Measurements from ENCODE around the gene PEDS1. TPM values are rescaled to one million over a fixed set of nuclear protein-coding genes. Genes with fewer than 3 reads are reported as not detected.

PEDS1 gene
- polyA plus RNA-seq, 1 donor, result 18.7 TPM

DNA sequence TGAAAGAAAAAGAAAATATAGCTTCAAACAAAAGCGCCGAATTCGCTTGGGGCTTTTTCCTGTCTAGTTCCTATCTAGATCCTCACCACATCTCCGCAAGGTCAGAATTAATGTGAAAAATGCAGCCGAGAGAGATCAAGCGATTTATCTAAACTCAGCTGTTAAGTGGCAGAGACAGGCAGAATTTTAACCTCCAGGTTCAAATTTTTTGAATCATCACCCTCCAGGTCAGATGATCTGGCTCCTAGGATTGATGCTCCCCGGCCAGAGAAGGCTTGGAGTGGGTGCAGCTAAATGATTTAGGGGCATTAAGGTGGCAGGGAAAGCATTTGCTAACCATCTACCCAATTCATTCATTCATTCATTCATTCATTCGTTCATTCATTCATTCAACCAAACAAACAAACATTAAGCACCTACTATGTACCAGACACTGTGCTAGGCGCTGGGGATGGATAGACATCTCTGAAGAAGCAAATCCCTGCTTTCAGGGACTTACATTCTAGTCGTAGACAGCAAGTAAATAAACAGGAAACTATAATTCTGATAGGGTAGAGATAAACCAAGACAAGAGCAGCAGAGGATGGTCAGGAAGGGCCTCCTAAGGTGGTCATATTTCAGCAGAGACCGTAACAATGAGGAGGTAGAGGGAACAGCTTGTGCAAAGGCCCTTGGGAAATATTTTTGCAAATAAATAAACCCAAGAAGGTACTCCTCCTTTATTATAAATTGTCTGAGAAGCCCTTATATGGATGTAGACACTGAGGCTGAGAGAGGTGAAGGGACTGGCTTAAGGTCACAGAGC lies 39.9 kb downstream of the PEDS1 start:
- Histone ChIP-seq H3K36me3 (ENCODE audit: control insufficient read depth, insufficient read depth, low read length) (no peaks in the 10 kb centered on the region), H3K9me3 (ENCODE audit: control insufficient read depth, low read depth, low read length) (no peaks in the 10 kb centered on the region), H3K27ac (ENCODE audit: low read length) (peak overlapping the region; percentile 94), H3K27me3 (ENCODE audit: control insufficient read depth, insufficient read depth, low read length) (no peaks in the 10 kb centered on the region), H3K4me3 (ENCODE audit: low read length) (peak overlapping the region; percentile 73), H3K4me1 (ENCODE audit: control insufficient read depth, insufficient read depth, low read length) (peaks cover 44% of the 10 kb centered on the region)
- DNase-seq, result no peak
- WGBS (ENCODE audit: insufficient coverage, low lambda C conversion rate), result 0% methylated on average over 1 of the region's 11 CpGs

GRCh38 chr20:50112512-50113419 lies 40.8 kb downstream of the PEDS1 start, which contains the start of gene UBE2V1:
UBE2V1 (minus strand) TSS chr20:50113150; CDS start chr20:50113128, 22 bp downstream.
- WGBS (ENCODE audit: insufficient coverage, low lambda C conversion rate), result no CpG with 5 or more reads among the region's 70 CpGs
- Histone ChIP-seq H3K4me3 (ENCODE audit: low read length) (peak within 1 kb of the TSS; percentile 73), H3K4me1 (ENCODE audit: control insufficient read depth, insufficient read depth, low read length) (peaks cover 51% of the 10 kb centered on the region), H3K36me3 (ENCODE audit: control insufficient read depth, insufficient read depth, low read length) (peaks cover 3% of the 10 kb centered on the region), H3K9me3 (ENCODE audit: control insufficient read depth, low read depth, low read length) (no peaks in the 10 kb centered on the region), H3K27me3 (ENCODE audit: control insufficient read depth, insufficient read depth, low read length) (no peaks in the 10 kb centered on the region), H3K27ac (ENCODE audit: low read length) (peak within 1 kb of the TSS; percentile 94)
- DNase-seq, result peak; percentile 93 to 94

DNA sequence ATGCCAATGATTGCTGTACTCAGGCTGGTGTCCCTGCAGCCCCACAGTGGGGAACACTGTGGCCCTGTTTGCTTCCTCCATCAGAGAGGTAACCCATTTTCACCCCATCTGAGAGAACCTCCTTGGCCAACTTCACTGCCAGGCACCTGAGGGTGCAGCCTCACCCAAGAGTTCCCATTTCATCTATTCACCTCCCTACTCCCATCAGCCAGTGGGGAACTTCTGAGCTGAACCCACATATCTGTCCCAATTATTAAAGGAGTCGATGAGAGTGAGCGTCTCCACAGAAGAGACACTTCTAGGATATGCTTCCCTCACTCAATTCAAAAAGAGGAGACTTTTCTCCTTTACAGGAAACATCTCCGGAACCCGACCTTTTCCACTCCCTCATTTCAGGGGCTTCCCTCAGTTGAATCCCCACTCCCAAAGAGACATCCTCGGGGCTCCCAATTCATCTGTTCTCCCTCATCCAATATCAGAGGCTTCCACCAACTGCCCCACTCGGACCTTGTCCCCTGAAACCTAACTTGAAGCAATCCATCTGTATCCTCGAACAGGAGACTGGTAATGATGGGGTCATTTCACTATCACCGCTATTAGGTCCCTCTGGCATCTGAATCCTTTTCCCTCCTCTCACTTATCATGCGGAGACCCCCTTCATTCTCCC lies 41.6 kb downstream of the PEDS1 start:
- DNase-seq, result no peak
- H3K36me3 ChIP-seq (ENCODE audit: control insufficient read depth, insufficient read depth, low read length), result peaks cover 3% of the 10 kb centered on the region
- H3K9me3 ChIP-seq (ENCODE audit: control insufficient read depth, low read depth, low read length), result no peaks in the 10 kb centered on the region
- peaks cover 51% of the 10 kb centered on the region for H3K4me1 ChIP-seq (ENCODE audit: control insufficient read depth, insufficient read depth, low read length)
- H3K27me3 ChIP-seq (ENCODE audit: control insufficient read depth, insufficient read depth, low read length), result no peaks in the 10 kb centered on the region
- H3K4me3 ChIP-seq (ENCODE audit: low read length), result peak overlapping the region; percentile 73
- WGBS (ENCODE audit: insufficient coverage, low lambda C conversion rate), result 50% methylated on average over 1 of the region's 9 CpGs
- H3K27ac ChIP-seq (ENCODE audit: low read length), result peak overlapping the region; percentile 94

GRCh38 chr20:50111120-50111828 lies 42.2 kb downstream of the PEDS1 start:
- H3K27me3 ChIP-seq (ENCODE audit: control insufficient read depth, insufficient read depth, low read length), result no peaks in the 10 kb centered on the region
- H3K9me3 ChIP-seq (ENCODE audit: control insufficient read depth, low read depth, low read length), result no peaks in the 10 kb centered on the region
- peak overlapping the region; percentile 94 for H3K27ac ChIP-seq (ENCODE audit: low read length)
- H3K4me3 ChIP-seq (ENCODE audit: low read length), result peak overlapping the region; percentile 73
- WGBS (ENCODE audit: insufficient coverage, low lambda C conversion rate), result no CpG with 5 or more reads among the region's 10 CpGs
- no peak for DNase-seq
- H3K36me3 ChIP-seq (ENCODE audit: control insufficient read depth, insufficient read depth, low read length), result peaks cover 3% of the 10 kb centered on the region
- H3K4me1 ChIP-seq (ENCODE audit: control insufficient read depth, insufficient read depth, low read length), result peaks cover 49% of the 10 kb centered on the region

DNA sequence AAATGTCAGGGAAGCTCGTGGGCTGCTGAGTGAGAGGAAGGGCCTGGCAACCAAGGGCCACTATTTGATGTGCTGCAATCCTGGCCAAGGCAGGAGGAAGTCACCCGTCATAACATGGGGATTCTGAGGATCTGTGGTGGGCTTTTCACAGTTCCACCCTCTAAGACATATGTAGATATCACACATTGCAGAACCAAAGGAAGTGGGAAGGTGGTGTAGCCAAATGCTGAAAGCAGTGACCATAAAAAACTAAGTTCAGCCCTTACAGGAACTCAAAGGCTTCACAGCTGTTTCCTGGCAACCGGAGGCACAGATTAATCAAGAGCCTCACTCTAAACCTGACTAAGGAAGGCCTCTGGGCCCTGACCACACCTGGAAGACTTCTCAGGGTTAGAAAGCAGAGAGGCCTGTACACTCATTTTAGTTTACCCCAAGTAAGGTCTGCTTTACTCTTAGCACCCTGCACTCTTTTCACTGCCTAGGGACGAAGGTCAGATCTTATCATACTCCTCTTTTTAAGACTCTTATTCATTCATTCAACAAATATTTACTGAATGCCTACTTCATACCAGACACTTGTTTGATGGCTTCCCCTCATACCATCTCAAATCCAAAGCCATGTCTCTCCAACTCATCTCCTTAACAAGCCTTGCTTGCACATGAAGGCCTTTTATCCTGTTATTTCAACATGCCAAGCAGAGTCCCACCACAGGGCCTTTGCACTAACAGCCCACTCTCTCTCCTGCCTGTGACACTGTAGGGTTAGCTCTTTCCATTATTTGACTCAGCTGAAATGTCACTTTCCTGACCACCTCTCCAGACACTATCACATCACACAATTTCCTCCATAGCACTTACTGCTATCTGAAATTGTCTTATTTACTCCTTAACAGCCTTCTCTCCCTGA lies 43.1 kb downstream of the PEDS1 start:
- Histone ChIP-seq H3K9me3 (ENCODE audit: control insufficient read depth, low read depth, low read length) (no peaks in the 10 kb centered on the region), H3K4me1 (ENCODE audit: control insufficient read depth, insufficient read depth, low read length) (peaks cover 45% of the 10 kb centered on the region), H3K27ac (ENCODE audit: low read length) (peak overlapping the region; percentile 94), H3K4me3 (ENCODE audit: low read length) (no peak overlapping the region), H3K27me3 (ENCODE audit: control insufficient read depth, insufficient read depth, low read length) (no peaks in the 10 kb centered on the region), H3K36me3 (ENCODE audit: control insufficient read depth, insufficient read depth, low read length) (peaks cover 3% of the 10 kb centered on the region)
- WGBS (ENCODE audit: insufficient coverage, low lambda C conversion rate), result 0% methylated on average over 1 of the region's 4 CpGs
- DNase-seq, result peak; percentile 35 to 64

- Histone ChIP-seq H3K4me3 (ENCODE audit: low read length) (no peak overlapping the region), H3K4me1 (ENCODE audit: control insufficient read depth, insufficient read depth, low read length) (peaks cover 36% of the 10 kb centered on the region), H3K9me3 (ENCODE audit: control insufficient read depth, low read depth, low read length) (no peaks in the 10 kb centered on the region), H3K27me3 (ENCODE audit: control insufficient read depth, insufficient read depth, low read length) (no peaks in the 10 kb centered on the region), H3K27ac (ENCODE audit: low read length) (no peak overlapping the region), H3K36me3 (ENCODE audit: control insufficient read depth, insufficient read depth, low read length) (peaks cover 3% of the 10 kb centered on the region)
- no peak for DNase-seq
- WGBS (ENCODE audit: insufficient coverage, low lambda C conversion rate), result no CpG with 5 or more reads among the region's 4 CpGs
Measured at GRCh38 chr20:50108556-50109235, 44.8 kb downstream of the PEDS1 start.

DNA sequence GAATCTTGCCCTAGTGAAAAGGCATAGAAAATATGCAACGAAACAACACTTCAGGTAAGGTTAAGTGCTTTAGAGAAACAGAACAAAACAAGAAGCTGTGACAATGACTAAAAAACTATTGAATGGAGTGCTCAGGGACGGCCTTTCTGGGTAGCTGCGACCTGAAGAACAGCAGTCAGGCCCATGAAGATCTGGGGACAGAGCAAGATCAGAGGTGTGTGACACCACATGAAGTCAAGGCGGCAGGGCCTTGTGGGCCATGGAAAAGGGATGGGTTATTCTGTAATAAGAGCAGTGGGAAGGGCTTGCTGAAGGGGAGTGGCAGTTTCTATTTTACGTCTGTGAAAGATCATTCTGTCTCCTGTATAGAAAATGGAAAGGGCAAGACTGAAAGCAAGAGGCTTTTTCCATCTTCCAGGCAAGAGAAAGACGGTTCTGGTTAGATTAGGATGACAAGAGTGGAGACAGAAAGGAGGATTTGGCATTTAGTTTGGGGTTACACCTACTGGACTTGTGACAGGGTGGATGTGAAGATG lies 45.7 kb downstream of the PEDS1 start:
- no peaks in the 10 kb centered on the region for H3K9me3 ChIP-seq (ENCODE audit: control insufficient read depth, low read depth, low read length)
- no peaks in the 10 kb centered on the region for H3K27me3 ChIP-seq (ENCODE audit: control insufficient read depth, insufficient read depth, low read length)
- H3K4me1 ChIP-seq (ENCODE audit: control insufficient read depth, insufficient read depth, low read length), result peaks cover 34% of the 10 kb centered on the region
- 86% methylated on average over 1 of the region's 6 CpGs for WGBS (ENCODE audit: insufficient coverage, low lambda C conversion rate)
- peaks cover 3% of the 10 kb centered on the region for H3K36me3 ChIP-seq (ENCODE audit: control insufficient read depth, insufficient read depth, low read length)
- no peak for DNase-seq
- H3K4me3 ChIP-seq (ENCODE audit: low read length), result no peak overlapping the region
- H3K27ac ChIP-seq (ENCODE audit: low read length), result no peak overlapping the region

DNA sequence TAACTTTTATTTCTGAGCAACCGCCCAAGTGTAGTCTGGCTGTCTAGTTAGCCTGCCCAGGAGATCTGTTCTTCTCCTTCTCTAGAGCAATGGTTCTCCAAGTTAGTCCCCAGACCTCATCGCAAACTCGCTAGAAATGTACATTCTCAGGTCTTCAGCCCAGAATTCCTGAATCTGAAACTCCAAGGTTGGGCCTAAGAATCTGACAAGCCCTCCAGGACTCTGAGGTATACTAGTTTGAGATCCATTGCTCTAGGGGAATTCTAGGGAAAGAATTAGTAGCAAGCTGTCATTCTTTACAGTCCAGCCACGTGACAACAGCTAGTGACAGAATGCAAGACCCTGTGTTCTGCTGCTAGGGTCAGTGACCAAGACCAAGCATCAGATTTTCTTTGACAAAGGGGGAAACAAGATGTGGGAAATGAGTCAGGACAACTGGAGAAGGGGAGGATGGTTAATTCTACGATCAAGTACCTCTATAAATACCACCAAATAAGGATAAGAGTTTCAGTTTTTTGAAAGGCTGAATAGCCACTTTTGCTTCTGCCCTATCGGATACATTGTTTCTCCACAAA lies 46.4 kb downstream of the PEDS1 start:
- no peak overlapping the region for H3K27ac ChIP-seq (ENCODE audit: low read length)
- DNase-seq, result no peak
- WGBS (ENCODE audit: insufficient coverage, low lambda C conversion rate), result no CpG with 5 or more reads among the region's 6 CpGs
- no peak overlapping the region for H3K4me3 ChIP-seq (ENCODE audit: low read length)
- no peaks in the 10 kb centered on the region for H3K9me3 ChIP-seq (ENCODE audit: control insufficient read depth, low read depth, low read length)
- peaks cover 3% of the 10 kb centered on the region for H3K36me3 ChIP-seq (ENCODE audit: control insufficient read depth, insufficient read depth, low read length)
- no peaks in the 10 kb centered on the region for H3K27me3 ChIP-seq (ENCODE audit: control insufficient read depth, insufficient read depth, low read length)
- peaks cover 38% of the 10 kb centered on the region for H3K4me1 ChIP-seq (ENCODE audit: control insufficient read depth, insufficient read depth, low read length)
